HL-60 (cell line): ENCODE measurements around the gene ACTR8.

Source experiments
- DNase-seq, 2 experiments: peaks; one replicate each; pipeline ENCODE4 v3.0.0-alpha.2; 2010 to 2020; ENCODE audit warnings: low read depth in 1 of 2, low spot score in 1 of 2
- H3K27ac ChIP-seq: fragments of 250-450 bp; sonication (Bioruptor Pico); replicated peaks from 2 replicates; pipeline ENCODE4 v1.5.1; 2020; ENCODE audit warnings: mild to moderate bottlenecking, moderate library complexity
- H3K27me3 ChIP-seq: fragments of 250-450 bp; sonication (Bioruptor Pico); 2 replicates; pipeline ENCODE4 v1.5.1; 2021; ENCODE audit warnings: mild to moderate bottlenecking, moderate library complexity; ENCODE audit not compliant: insufficient read depth, poor library complexity, severe bottlenecking
- H3K4me3 ChIP-seq: replicated peaks from 2 replicates; pipeline ENCODE4 v1.5.1; 2011; ENCODE audit warnings: mild to moderate bottlenecking, control low read depth, low read length; ENCODE audit not compliant: insufficient read depth
- CTCF ChIP-seq: IDR thresholded peaks from one replicate; pipeline ENCODE4 v1.5.1; 2011; ENCODE audit warnings: low read length, control low read depth, inconsistent platforms; ENCODE audit not compliant: insufficient read depth
- GABPA ChIP-seq: IDR thresholded peaks from 2 replicates; pipeline ENCODE4 v1.6.1; 2012; ENCODE audit warnings: low read depth
- POLR2AphosphoS5 ChIP-seq: IDR thresholded peaks from 2 replicates; pipeline ENCODE4 v1.6.1; 2012; ENCODE audit warnings: low read depth
- REST ChIP-seq: IDR thresholded peaks from 2 replicates; pipeline ENCODE4 v1.6.1; 2012; ENCODE audit warnings: low read depth; ENCODE audit not compliant: insufficient replicate concordance
- SPI1 ChIP-seq: IDR thresholded peaks from 2 replicates; pipeline ENCODE4 v1.6.1; 2012; ENCODE audit warnings: low read depth, mild to moderate bottlenecking, borderline replicate concordance

Gene ACTR8

GRCh38 chr3:53842436-53843194 lies 39.3 kb downstream of the ACTR8 start:
- no peak for DNase-seq
- H3K27me3 ChIP-seq = peaks cover 22% of the 10 kb centered on the region
- no peak for TF ChIP-seq POLR2AphosphoS5
- TF ChIP-seq GABPA = no peak
- no peak for TF ChIP-seq CTCF
- H3K27ac ChIP-seq = no peak overlapping the region
- H3K4me3 ChIP-seq = no peak overlapping the region

- no peak for DNase-seq
- Histone ChIP-seq H3K27me3 (peaks cover 13% of the 10 kb centered on the region), H3K27ac (no peak overlapping the region), H3K4me3 (no peak overlapping the region)
- TF ChIP-seq SPI1 = no peak
- no peak for TF ChIP-seq REST
- TF ChIP-seq POLR2AphosphoS5 = no peak
- no peak for TF ChIP-seq CTCF
- TF ChIP-seq GABPA = no peak
These were observed 40.7 kb downstream of the ACTR8 start for GRCh38 chr3:53841296-53841695.

GRCh38 chr3:53837331-53837730 lies 44.6 kb downstream of the ACTR8 start:
- no peak for DNase-seq
- Histone ChIP-seq H3K4me3 (no peak overlapping the region), H3K27me3 (peaks cover 3% of the 10 kb centered on the region), H3K27ac (no peak overlapping the region)
- TF ChIP-seq GABPA (no peak), REST (no peak), POLR2AphosphoS5 (no peak), SPI1 (no peak), CTCF (no peak)
